Smooth muscle cell of the brain vasculature (primary cell): ENCODE results near the gene HNRNPK.

Experiments used
- DNase-seq: peaks from one replicate; pipeline ENCODE4 v3.0.0-alpha.2; 2012; ENCODE audit warnings: low read depth, low spot score

The HNRNPK gene

DNA sequence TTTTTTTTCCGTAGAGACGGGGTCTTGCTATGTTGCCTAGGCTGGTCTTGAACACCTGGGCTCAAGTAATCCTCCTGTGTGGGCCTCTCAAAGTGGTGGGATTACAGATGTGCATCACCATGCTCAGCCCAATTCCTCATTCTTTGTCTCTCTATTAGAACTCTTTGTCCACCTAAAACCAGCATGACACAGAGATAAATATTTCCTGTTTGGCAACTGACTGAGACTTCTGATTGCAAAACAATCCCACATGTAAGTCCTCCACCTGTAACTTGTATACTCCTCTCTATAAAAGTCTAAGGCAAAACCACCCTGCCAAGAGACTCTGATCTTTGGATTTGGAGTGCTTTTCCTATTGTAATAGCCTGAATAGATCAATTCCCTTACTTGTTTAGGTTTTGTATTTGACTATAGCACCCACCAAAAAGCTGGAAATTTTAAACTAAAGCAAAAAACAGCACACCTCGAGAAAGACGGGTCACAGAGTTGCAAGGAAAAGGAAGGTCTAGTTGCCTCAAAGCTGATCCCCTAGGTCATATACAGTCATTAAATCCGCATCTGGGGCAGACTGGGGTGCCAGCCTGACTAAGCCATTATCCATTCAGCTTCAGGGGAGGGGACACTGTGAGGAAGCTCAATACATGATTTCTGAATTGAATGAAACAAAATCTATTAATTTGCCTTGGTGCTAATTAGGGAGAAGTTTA is 45.3 kb downstream of the HNRNPK start:
- no peak for DNase-seq

- DNase-seq = no peak
Measured at GRCh38 chr9:83933790-83934189, 46.2 kb downstream of the HNRNPK start.

- no peak for DNase-seq
Measured at GRCh38 chr9:83932851-83933250, 47.2 kb downstream of the HNRNPK start.

- DNase-seq = no peak
Measured at GRCh38 chr9:83932011-83932410, 48.0 kb downstream of the HNRNPK start.

- DNase-seq = no peak
Measured at GRCh38 chr9:83930881-83931280, 49.1 kb downstream of the HNRNPK start.

- DNase-seq = no peak
Measured at GRCh38 chr9:83927591-83927990, 52.4 kb downstream of the HNRNPK start.

GRCh38 chr9:83920927-83921707 is 58.9 kb downstream of the HNRNPK start, which contains the start of gene KIF27:
TSS of gene KIF27 (minus strand) at chr9:83921432. CDS start at chr9:83915591, 5,841 bp downstream.
- DNase-seq = peak; percentile 91

GRCh38 chr9:83920469-83920926 is 59.5 kb downstream of the HNRNPK start:
- DNase-seq = no peak

- no peak for DNase-seq
Measured at GRCh38 chr9:83919111-83919510, 60.9 kb downstream of the HNRNPK start.
